Sigmoid colon (tissue), 7 donors: ENCODE results near the gene SLFN12L. TPM values are rescaled to one million over a fixed set of nuclear protein-coding genes. Genes with fewer than 3 reads are reported as not detected.
A peak's percentile ranks its signal among the peaks of the same experiment; 100 is the strongest.

ENCODE experiments used
- DNase-seq: peaks from one replicate; pipeline ENCODE4 v3.0.0-alpha.2; 2019
- H3K27ac ChIP-seq, 4 donors: fragments of 200-600 bp; sonication (generic); one replicate each; pipeline ENCODE4 v1.5.1; 2016 to 2019; ENCODE audit warnings: mild to moderate bottlenecking in 1 of 4
- H3K27me3 ChIP-seq, 3 donors: fragments of 200-600 bp; sonication (generic); one replicate each; pipeline ENCODE4 v1.5.1; 2019; ENCODE audit warnings: mild to moderate bottlenecking in 1 of 3
- H3K36me3 ChIP-seq, 4 donors: fragments of 200-600 bp; sonication (generic); one replicate each; pipeline ENCODE4 v1.5.1; 2016 to 2019
- H3K4me1 ChIP-seq, 4 donors: fragments of 200-600 bp; sonication (generic); one replicate each; pipeline ENCODE4 v1.5.1; 2017 to 2019
- H3K4me3 ChIP-seq, 4 donors: fragments of 200-600 bp; sonication (generic); one replicate each; pipeline ENCODE4 v1.5.1; 2017 to 2019; ENCODE audit warnings: mild to moderate bottlenecking in 2 of 4, moderate library complexity in 1 of 4
- H3K9me3 ChIP-seq, 4 donors: fragments of 200-600 bp in 3 of 4; sonication (generic) in 3 of 4; one replicate each; pipeline versions ENCODE4 v1.5.1 to v1.6.1; 2013 to 2019
- EP300 ChIP-seq, 4 donors: sonication (generic); formaldehyde crosslinking; IDR thresholded peaks; one replicate each; pipeline ENCODE4 v1.6.1; 2017; ENCODE audit warnings: antibody characterized with exemption in 4 of 4
- POLR2A ChIP-seq, 2 donors: fragments of 450-650 bp; IDR thresholded peaks; one replicate each; pipeline ENCODE4 v1.6.1; 2016; ENCODE audit warnings: antibody characterized with exemption in 2 of 2, mild to moderate bottlenecking in 2 of 2, moderate library complexity in 2 of 2
- POLR2AphosphoS5 ChIP-seq, 4 donors: sonication (generic); formaldehyde crosslinking; IDR thresholded peaks; one replicate each; pipeline ENCODE4 v1.6.1; 2017; ENCODE audit warnings: antibody characterized with exemption in 4 of 4
- WGBS, 2 donors: extraction: QIAGEN DNeasy Blood & Tissue Kit; methylation state at CpG; one replicate each; pipeline ENCODE4 v1.1.7; 2013; 5-methylcytosine and 5-hydroxymethylcytosine counted together
- intact Hi-C: fragments of 100-400 bp; cut with DNase I; formaldehyde crosslinking; loops from one replicate; pipeline ENCODE4 v1.15.1; 2023
- polyA plus RNA-seq, 3 donors: library from polyadenylated mRNA; stranded (reverse); fragments of 200-250 nt; gene quantifications; one replicate each; pipeline ENCODE4 v1.2.3, GENCODE V29; 2013
- total RNA-seq, 4 donors: library from RNA; depleted of rRNA; stranded (reverse); fragments of >200 nt; gene quantifications; one replicate each; pipeline ENCODE4 v1.1.0, GENCODE V29; 2016
- TF ChIP-seq, protein P1 (sequence below), 4 experiments: fragments of 450-650 bp in 3 of 4; fragments of 200-600 bp in 1 of 4; IDR thresholded peaks; one replicate each; pipeline ENCODE4 v1.5.1; 2016 to 2019; ENCODE audit warnings: antibody characterized with exemption in 4 of 4, mild to moderate bottlenecking in 3 of 4, moderate library complexity in 2 of 4
- donor health status: healthy with polysubstance abuse.
- donor health status: Bipolar disorder and iron deficiency.
- donor health status: healthy.

Gene SLFN12L
- total and polyA plus RNA-seq, 7 donors: 0.27 to 1.9 (median 0.71) TPM; not detected in 2

DNA sequence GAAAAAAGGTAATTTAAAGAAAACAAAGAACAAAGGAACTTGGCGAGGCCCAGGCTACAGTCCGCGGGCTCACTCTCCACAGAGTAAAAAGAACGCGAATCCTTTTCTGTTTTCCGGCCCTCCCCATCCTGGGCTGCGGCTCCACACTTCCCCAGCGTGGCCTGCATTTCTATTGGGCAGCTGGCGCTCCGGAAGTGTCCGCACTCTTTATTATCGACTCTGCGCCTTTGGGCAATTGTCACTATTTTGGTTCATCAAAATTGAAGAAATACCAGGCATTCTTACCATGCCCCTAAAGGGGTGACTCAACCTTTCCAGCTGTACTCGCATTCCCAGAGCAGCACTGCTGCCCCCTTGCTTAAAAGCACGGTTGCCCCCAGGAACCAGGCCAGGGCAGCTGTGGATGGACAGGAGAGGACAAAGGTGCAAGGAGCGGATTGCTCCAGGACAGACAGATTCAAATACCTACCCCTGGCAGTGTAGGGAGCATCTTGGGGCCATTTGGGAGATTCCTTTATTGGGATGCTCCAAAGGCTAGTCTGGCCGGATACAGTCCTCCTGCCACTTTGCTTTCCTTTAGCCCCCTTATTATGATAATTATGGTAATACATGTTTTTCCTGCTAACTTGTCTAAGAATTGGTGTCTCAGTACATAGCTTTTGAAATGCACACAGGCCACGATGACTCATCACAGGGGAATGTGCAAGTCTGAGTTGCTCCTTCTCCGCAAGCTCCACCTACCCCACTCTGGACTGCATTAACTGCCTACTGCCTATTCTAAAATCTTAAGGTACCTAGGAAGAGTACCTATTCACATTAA, 104.2 kb downstream of the SLFN12L start:
- Histone ChIP-seq H3K4me3 (peak overlapping the region; percentile 43 to 62 (median 54)), H3K27me3 (no peaks in the 10 kb centered on the region), H3K9me3 (no peaks in the 10 kb centered on the region), H3K36me3 (no peaks in the 10 kb centered on the region), H3K27ac (peak overlapping the region; percentile 80 to 87 (median 85)), H3K4me1 (peaks cover 0 to 26% (median 20%) of the 10 kb centered on the region in 4 donors)
- TF ChIP-seq, protein P1, sequence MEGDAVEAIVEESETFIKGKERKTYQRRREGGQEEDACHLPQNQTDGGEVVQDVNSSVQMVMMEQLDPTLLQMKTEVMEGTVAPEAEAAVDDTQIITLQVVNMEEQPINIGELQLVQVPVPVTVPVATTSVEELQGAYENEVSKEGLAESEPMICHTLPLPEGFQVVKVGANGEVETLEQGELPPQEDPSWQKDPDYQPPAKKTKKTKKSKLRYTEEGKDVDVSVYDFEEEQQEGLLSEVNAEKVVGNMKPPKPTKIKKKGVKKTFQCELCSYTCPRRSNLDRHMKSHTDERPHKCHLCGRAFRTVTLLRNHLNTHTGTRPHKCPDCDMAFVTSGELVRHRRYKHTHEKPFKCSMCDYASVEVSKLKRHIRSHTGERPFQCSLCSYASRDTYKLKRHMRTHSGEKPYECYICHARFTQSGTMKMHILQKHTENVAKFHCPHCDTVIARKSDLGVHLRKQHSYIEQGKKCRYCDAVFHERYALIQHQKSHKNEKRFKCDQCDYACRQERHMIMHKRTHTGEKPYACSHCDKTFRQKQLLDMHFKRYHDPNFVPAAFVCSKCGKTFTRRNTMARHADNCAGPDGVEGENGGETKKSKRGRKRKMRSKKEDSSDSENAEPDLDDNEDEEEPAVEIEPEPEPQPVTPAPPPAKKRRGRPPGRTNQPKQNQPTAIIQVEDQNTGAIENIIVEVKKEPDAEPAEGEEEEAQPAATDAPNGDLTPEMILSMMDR (IDR thresholded peaks at IDR 0.05): no peak
- peak in 2 of 4 donors; percentile 25 to 37 for TF ChIP-seq POLR2AphosphoS5 (IDR thresholded peaks at IDR 0.05)
- DNase-seq: peak; percentile 93
- intact Hi-C loops: loop anchor here (2.0 to 10.0 kb wide), 3 partner anchors 60 to 118 kb away; partner anchors contain the start of genes SLFN11 and SLFN12L
- WGBS, 2 donors: 21 to 37% methylated on average over 19 of the region's 19 CpGs

DNA sequence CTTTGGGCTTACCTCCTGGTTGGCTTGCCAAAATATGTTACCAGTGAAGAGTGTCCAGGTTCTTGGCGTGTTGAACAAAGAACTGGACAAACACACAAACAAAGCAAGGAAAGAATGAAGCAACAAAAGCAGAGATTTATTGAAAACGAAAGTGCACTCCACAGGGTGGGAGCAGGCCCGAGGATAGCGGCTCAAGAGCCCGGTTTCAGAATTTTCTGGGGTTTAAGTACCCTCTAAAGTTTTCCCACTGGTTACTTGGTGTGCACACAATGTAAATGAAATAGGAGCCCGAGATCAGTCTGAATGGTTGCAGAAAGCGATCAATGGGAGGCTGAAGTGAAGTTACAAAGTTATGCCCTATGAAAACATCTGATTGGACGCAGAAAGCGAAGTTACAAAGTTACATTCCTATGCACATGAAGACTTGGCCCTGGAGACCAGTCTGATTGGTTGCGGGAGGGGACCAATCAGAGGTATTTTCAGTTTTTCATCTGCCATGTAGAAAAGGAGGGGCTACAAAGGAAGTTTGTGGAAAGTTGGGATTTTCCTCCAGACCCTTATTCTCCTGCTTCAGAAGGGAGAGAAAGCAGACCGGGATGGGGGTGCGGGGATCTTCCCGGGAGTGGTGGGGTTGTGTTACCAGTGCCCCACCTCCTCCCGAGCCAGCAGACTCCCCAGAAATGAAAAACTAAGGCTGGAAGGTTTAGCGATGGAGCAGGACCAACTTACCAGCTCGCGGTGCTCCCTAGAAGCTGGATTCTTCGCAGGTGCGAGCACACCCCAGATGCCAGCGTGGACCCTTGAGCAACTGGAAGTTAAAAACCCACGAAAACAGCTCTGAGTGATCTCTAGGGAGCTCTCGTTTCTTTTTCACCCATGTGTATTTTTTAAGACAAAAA, 105.1 kb downstream of the SLFN12L start, which contains the start of gene SLFN12:
SLFN12 (minus strand) TSS at position 325 of the 899 bp plus-strand sequence. CDS start 9,472 bp downstream, outside the sequence.
- H3K4me1 ChIP-seq: peaks cover 0 to 26% (median 20%) of the 10 kb centered on the region in 4 donors
- H3K27ac ChIP-seq: peak within 1 kb of the TSS; percentile 80 to 87 (median 85)
- no peaks in the 10 kb centered on the region for H3K36me3 ChIP-seq
- peak; percentile 87 for DNase-seq
- intact Hi-C loops: loop anchor here (2.0 to 10.0 kb wide), 3 partner anchors 60 to 118 kb away; partner anchors contain the start of genes SLFN11 and SLFN12L
- 30 to 36% methylated on average over 22 of the region's 22 CpGs for WGBS, 2 donors
- TF ChIP-seq POLR2AphosphoS5 (IDR thresholded peaks at IDR 0.05): peak; percentile 30 to 74 (median 68)
- TF ChIP-seq POLR2A (IDR thresholded peaks at IDR 0.05): no peak
- TF ChIP-seq, protein P1 (IDR thresholded peaks at IDR 0.05): no peak
- no peaks in the 10 kb centered on the region for H3K27me3 ChIP-seq
- no peaks in the 10 kb centered on the region for H3K9me3 ChIP-seq
- H3K4me3 ChIP-seq: peak within 1 kb of the TSS; percentile 43 to 62 (median 54)

DNA sequence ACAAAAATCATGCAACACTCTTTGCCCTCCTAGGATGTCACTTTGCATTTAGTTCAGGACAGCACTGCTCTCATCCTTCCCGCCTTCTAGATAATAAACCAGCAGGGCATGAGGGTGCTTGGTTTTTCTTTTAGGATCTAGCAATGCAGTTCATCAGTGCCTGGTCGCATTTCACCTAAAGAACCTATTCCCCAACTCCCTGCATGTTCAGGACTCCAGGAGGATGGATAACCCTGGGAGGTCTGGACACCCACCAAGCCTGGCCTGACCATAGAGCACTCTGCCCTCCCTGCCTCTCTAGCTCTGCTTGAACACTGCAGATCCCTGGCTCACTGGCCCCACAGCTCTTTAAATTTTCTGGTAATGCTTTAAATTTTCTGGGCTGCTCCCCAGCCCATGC, 107.8 kb downstream of the SLFN12L start:
- no peaks in the 10 kb centered on the region for H3K36me3 ChIP-seq
- intact Hi-C loops: loop anchor here (5.0 to 10.0 kb wide), 2 partner anchors 108 to 115 kb away; partner anchors contain the start of gene SLFN12L
- TF ChIP-seq POLR2A (IDR thresholded peaks at IDR 0.05) (no peak), EP300 (IDR thresholded peaks at IDR 0.05) (no peak), POLR2AphosphoS5 (IDR thresholded peaks at IDR 0.05) (no peak)
- H3K4me1 ChIP-seq: peaks cover 0 to 26% (median 20%) of the 10 kb centered on the region in 4 donors
- H3K27ac ChIP-seq: no peak overlapping the region
- no peak for DNase-seq
- H3K27me3 ChIP-seq: no peaks in the 10 kb centered on the region
- no peaks in the 10 kb centered on the region for H3K9me3 ChIP-seq
- no peak overlapping the region for H3K4me3 ChIP-seq
- WGBS, 2 donors: 91% methylated on average over 2 of the region's 2 CpGs

DNA sequence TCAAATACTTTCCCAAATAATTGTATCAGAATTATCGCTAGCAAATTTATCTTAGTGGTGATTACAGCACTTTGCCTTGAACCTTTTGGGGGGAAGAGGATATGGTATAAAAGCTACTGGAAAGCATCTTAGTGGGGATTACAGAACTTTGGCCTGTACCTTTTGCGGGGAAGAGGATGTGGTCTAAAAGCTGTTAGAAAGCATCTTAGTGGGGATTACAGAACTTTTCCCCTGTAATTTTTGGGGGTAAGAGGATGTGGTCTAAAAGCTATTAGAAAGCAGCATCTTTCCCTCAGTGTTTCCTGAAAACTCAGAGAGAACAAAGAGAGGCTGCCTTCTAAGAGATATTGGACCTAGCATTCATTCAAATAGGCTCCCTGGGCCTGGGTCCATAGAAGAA, 109.2 kb downstream of the SLFN12L start:
- Histone ChIP-seq H3K27ac (no peak overlapping the region), H3K4me3 (no peak overlapping the region), H3K9me3 (no peaks in the 10 kb centered on the region), H3K36me3 (no peaks in the 10 kb centered on the region), H3K4me1 (peaks cover 0 to 17% (median 12%) of the 10 kb centered on the region in 4 donors), H3K27me3 (no peaks in the 10 kb centered on the region)
- intact Hi-C loops: no loop called here
- WGBS, 2 donors: 70 to 88% methylated on average over 2 of the region's 2 CpGs
- TF ChIP-seq EP300 (IDR thresholded peaks at IDR 0.05): no peak
- TF ChIP-seq POLR2A (IDR thresholded peaks at IDR 0.05): no peak
- TF ChIP-seq, protein P1 (IDR thresholded peaks at IDR 0.05): no peak
- no peak for TF ChIP-seq POLR2AphosphoS5 (IDR thresholded peaks at IDR 0.05)
- DNase-seq: no peak
